GM13977 (cell line): Measurements from ENCODE around the gene EXOSC5.

Source experiments
- DNase-seq: peaks from one replicate; pipeline ENCODE4 v3.0.0; 2012; ENCODE audit warnings: low spot score
- CTCF ChIP-seq: IDR thresholded peaks from 2 replicates; pipeline ENCODE4 v1.5.1; 2012; ENCODE audit warnings: mild to moderate bottlenecking, control low read depth; ENCODE audit not compliant: insufficient read depth; ENCODE audit errors: extremely low read depth, missing control alignments
- in situ Hi-C: fragments of 300-500 bp; cut with MboI; formaldehyde crosslinking; loops from one replicate; pipeline ENCODE4 v1.12.0; 2022; ENCODE audit warnings: low sequenced_read_pairs, low pct_unique_long_range_greater_than_20kb, mixed read lengths, inconsistent platforms; ENCODE audit not compliant: unreplicated experiment

Gene EXOSC5

DNA sequence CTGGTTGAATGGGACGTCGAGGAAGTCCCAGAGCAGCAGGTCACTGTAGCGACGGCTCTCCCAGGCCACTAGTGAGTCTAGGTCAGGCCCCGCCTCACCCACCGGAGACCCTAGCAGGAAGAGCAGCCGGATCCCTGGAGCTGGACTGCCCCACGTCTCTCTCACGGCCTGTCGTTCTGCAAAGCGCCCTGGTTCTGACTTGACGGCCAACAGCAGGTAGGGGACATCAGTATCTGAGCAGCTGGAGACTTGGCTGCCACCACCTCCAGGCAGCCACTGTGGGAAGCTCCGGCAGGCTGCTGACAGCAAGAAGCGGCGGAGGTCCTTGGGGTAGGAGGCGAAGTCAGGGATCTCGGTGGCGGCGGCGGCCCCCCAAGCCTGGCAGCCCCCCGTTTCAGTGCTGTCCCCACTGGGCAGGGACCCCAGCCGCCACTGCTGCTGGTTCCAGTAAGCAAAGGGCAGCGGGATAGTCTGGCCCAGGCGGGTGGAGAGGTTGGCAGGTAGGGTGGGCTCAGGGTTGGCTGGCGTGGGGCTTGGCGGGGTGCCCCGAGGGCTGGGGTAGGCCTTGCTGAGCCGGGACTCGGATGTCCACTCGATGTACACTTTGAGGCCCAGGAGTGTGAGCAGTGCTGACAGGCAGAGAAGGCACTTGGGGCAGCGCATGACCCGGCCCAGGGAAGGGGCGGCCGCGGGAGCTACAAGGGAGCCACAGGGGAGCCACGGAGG lies 29.1 kb upstream of the EXOSC5 start:
- DNase-seq, result no peak
- in situ Hi-C loops, result no loop called here
- TF ChIP-seq CTCF, result no peak

DNA sequence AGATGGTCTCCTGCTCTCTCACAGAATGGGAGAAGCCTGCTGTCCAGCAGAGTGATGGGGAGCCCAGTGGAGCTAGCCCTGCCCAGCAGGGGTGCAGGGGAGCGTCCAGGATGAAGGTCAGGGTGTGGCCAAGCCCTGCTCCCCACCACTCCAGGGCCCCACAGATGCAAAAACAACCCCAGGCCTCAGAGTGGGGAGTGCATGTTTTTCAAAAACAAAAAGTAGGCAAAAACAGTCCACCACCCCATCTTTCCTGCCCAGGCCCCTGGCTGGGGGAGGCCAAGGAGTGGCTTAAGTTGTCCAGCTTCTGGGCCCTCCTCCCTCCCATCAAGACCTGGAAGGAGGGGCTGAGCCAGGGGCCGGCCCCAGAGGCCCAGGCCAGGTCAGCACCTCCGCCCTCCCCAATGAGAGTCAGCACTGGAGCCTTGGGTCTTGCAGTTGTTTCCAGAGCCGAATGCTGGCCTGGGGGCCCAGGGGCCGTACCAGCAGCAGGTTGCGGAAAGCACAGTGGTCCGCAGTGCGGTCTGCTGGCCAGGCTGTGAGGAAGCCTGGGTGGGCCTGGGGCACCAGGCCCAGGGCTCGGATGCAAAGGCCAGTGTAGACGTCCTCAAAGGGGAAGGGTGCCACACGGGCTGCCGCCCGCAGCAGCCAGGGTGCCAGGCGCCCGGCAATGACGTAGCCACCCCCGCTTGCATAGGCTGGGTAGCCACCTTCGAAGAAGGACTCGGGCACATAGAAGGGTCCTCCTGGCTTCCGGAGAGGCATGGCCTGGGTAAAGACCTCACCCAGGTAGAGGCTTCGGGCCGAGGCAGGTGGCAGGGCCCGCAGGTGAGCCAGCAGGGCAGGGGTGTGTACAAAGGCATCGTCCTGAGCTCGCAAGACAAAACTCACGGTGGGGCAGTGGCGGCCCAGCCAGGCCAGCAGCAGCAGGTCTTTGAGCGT lies 28.3 kb upstream of the EXOSC5 start:
- no peak for TF ChIP-seq CTCF
- no peak for DNase-seq
- in situ Hi-C loops, result no loop called here

DNA sequence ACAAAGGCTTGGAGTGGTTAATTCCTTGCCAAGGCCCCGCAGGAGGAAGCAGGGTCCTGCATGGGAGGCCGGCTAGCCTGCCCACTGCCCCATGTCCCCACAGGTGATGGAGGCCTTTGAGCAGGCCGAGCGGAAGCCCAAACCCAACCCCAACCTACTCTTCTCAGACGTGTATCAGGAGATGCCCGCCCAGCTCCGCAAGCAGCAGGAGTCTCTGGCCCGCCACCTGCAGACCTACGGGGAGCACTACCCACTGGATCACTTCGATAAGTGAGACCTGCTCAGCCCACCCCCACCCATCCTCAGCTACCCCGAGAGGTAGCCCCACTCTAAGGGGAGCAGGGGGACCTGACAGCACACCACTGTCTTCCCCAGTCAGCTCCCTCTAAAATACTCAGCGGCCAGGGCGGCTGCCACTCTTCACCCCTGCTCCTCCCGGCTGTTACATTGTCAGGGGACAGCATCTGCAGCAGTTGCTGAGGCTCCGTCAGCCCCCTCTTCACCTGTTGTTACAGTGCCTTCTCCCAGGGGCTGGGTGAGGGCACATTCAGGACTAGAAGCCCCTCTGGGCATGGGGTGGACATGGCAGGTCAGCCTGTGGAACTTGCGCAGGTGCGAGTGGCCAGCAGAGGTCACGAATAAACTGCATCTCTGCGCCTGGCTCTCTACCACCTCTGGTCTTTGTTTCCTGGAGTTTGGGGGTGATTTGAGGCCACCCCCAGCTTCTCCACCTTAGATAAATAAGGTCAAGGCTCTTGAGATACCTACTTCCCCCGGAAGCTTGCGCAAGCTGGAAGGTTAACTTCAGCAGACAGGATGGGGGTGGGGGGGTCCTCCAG lies 27.4 kb upstream of the EXOSC5 start:
- in situ Hi-C loops, result no loop called here
- no peak for TF ChIP-seq CTCF
- no peak for DNase-seq

GRCh38 chr19:41422955-41423354 lies 25.8 kb upstream of the EXOSC5 start:
- in situ Hi-C loops, result no loop called here
- no peak for DNase-seq
- no peak for TF ChIP-seq CTCF

GRCh38 chr19:41422456-41422855 lies 25.3 kb upstream of the EXOSC5 start:
- in situ Hi-C loops, result no loop called here
- TF ChIP-seq CTCF, result no peak
- DNase-seq, result no peak

- no peak for TF ChIP-seq CTCF
- DNase-seq, result no peak
- in situ Hi-C loops, result no loop called here
These were observed 24.8 kb upstream of the EXOSC5 start for GRCh38 chr19:41421973-41422372.
